H9 (cell line): Measurements from ENCODE around the gene RUNX2. TPM values are rescaled to one million over a fixed set of nuclear protein-coding genes. Genes with fewer than 3 reads are reported as not detected.

Experiments
- DNase-seq: peaks from one replicate; pipeline ENCODE4 v3.0.0-alpha.2; 2017
- H2AFZ ChIP-seq: one replicate; pipeline ENCODE4 v1.6.1; 2013; ENCODE audit warnings: mild to moderate bottlenecking, low read length, control low read depth, moderate library complexity
- H2AK5ac ChIP-seq: 2 replicates; pipeline ENCODE4 v1.6.1; 2013; ENCODE audit warnings: low read length, control low read depth, mixed read lengths; ENCODE audit not compliant: insufficient read length
- H2BK120ac ChIP-seq: one replicate; pipeline ENCODE4 v1.6.1; 2013; ENCODE audit warnings: low read depth, mild to moderate bottlenecking, low read length, control low read depth, inconsistent platforms; ENCODE audit not compliant: poor library complexity, severe bottlenecking
- H2BK12ac ChIP-seq: 2 replicates; pipeline ENCODE4 v1.6.1; 2013; ENCODE audit warnings: low read length, control low read depth, mixed read lengths, low read depth; ENCODE audit not compliant: insufficient read length
- H2BK15ac ChIP-seq: 2 replicates; pipeline ENCODE4 v1.6.1; 2013; ENCODE audit warnings: low read depth, low read length, control low read depth
- H2BK20ac ChIP-seq: one replicate; pipeline ENCODE4 v1.6.1; 2013; ENCODE audit warnings: low read depth, mild to moderate bottlenecking, low read length, control low read depth, inconsistent platforms; ENCODE audit not compliant: poor library complexity, severe bottlenecking
- H2BK5ac ChIP-seq: 2 replicates; pipeline ENCODE4 v1.6.1; 2013; ENCODE audit warnings: low read length, control low read depth, mixed read lengths; ENCODE audit not compliant: insufficient read length
- H3K14ac ChIP-seq: 2 replicates; pipeline ENCODE4 v1.6.1; 2013; ENCODE audit warnings: low read length, control low read depth; ENCODE audit not compliant: insufficient read depth
- H3K18ac ChIP-seq: 2 replicates; pipeline ENCODE4 v1.6.1; 2013; ENCODE audit warnings: low read depth, mild to moderate bottlenecking, mixed read lengths, low read length, control low read depth; ENCODE audit not compliant: insufficient read length
- H3K23ac ChIP-seq: 2 replicates; pipeline ENCODE4 v1.6.1; 2013; ENCODE audit warnings: low read length, control low read depth, mixed read lengths, low read depth; ENCODE audit not compliant: insufficient read length
- H3K23me2 ChIP-seq: 2 replicates; pipeline ENCODE4 v1.6.1; 2013; ENCODE audit warnings: low read depth, mild to moderate bottlenecking, mixed read lengths, low read length, control low read depth; ENCODE audit not compliant: insufficient read length, poor library complexity, severe bottlenecking
- H3K27ac ChIP-seq: 2 replicates; pipeline ENCODE4 v1.5.1; 2013; ENCODE audit warnings: low read length, control low read depth, mixed read lengths, low read depth; ENCODE audit not compliant: insufficient read length
- H3K27me3 ChIP-seq: 2 replicates; pipeline ENCODE4 v1.6.1; 2013; ENCODE audit warnings: low read length, control low read depth, inconsistent platforms; ENCODE audit not compliant: insufficient read depth
- H3K4ac ChIP-seq: 2 replicates; pipeline ENCODE4 v1.6.1; 2013; ENCODE audit warnings: low read depth, mild to moderate bottlenecking, control low read depth, inconsistent platforms, low read length, moderate library complexity
- H3K4me1 ChIP-seq: 2 replicates; pipeline ENCODE4 v1.6.1; 2013; ENCODE audit warnings: low read length, control low read depth, inconsistent platforms; ENCODE audit not compliant: insufficient read depth
- H3K4me2 ChIP-seq: 2 replicates; pipeline ENCODE4 v1.6.1; 2013; ENCODE audit warnings: low read length, control low read depth, mixed read lengths; ENCODE audit not compliant: insufficient read length, insufficient read depth
- H3K56ac ChIP-seq: 2 replicates; pipeline ENCODE4 v1.6.1; 2013; ENCODE audit warnings: low read depth, mild to moderate bottlenecking, mixed read lengths, low read length, control low read depth; ENCODE audit not compliant: insufficient read length
- H3K79me1 ChIP-seq: 2 replicates; pipeline ENCODE4 v1.6.1; 2013; ENCODE audit warnings: low read depth, mild to moderate bottlenecking, moderate library complexity, low read length, control low read depth, inconsistent platforms; ENCODE audit not compliant: insufficient read depth, poor library complexity, severe bottlenecking
- H3K79me2 ChIP-seq: 2 replicates; pipeline ENCODE4 v1.6.1; 2013; ENCODE audit warnings: low read length, control low read depth, inconsistent platforms; ENCODE audit not compliant: insufficient read depth
- H3K9ac ChIP-seq: 2 replicates; pipeline ENCODE4 v1.6.1; 2013; ENCODE audit warnings: low read length, control low read depth, mixed read lengths; ENCODE audit not compliant: insufficient read length; ENCODE audit errors: extremely low read depth
- H3K9me3 ChIP-seq: one replicate; pipeline ENCODE4 v1.6.1; 2013; ENCODE audit warnings: low read depth, low read length, inconsistent platforms; ENCODE audit not compliant: control insufficient read depth
- H3T11ph ChIP-seq: one replicate; pipeline ENCODE4 v1.6.1; 2013; ENCODE audit warnings: mild to moderate bottlenecking, low read length, control low read depth, inconsistent platforms
- H4K20me1 ChIP-seq: one replicate; pipeline ENCODE4 v1.6.1; 2013; ENCODE audit not compliant: control insufficient read depth, insufficient read length, insufficient read depth
- H4K5ac ChIP-seq: 2 replicates; pipeline ENCODE4 v1.6.1; 2013; ENCODE audit warnings: low read depth, mild to moderate bottlenecking, mixed read lengths, low read length, control low read depth; ENCODE audit not compliant: insufficient read length
- H4K8ac ChIP-seq: replicated peaks from 2 replicates; pipeline ENCODE4 v1.6.1; 2013; ENCODE audit warnings: low read length, control low read depth, mixed read lengths, low read depth; ENCODE audit not compliant: insufficient read length
- H4K91ac ChIP-seq: 2 replicates; pipeline ENCODE4 v1.6.1; 2013; ENCODE audit warnings: low read depth, mild to moderate bottlenecking, moderate library complexity, mixed read lengths, low read length, control low read depth; ENCODE audit not compliant: insufficient read length
- H3K27ac Mint-ChIP-seq, 3 experiments: 2 replicates in 2 of 3; 3 replicates in 1 of 3; pipeline ENCODE4 v1.8.0; 2020 to 2021; ENCODE audit warnings: mixed read lengths in 3 of 3, mild to moderate bottlenecking in 1 of 3, moderate library complexity in 1 of 3
- H3K27me3 Mint-ChIP-seq: 2 replicates; pipeline ENCODE4 v1.8.0; 2021; ENCODE audit warnings: low read depth, mild to moderate bottlenecking, moderate library complexity, mixed read lengths
- H3K36me3 Mint-ChIP-seq, 3 experiments: 2 replicates in 2 of 3; 3 replicates in 1 of 3; pipeline ENCODE4 v1.8.0; 2020 to 2021; ENCODE audit warnings: low read depth in 3 of 3, mixed read lengths in 3 of 3; ENCODE audit not compliant: insufficient read depth in 1 of 3
- H3K4me1 Mint-ChIP-seq, 2 experiments: 2 replicates each; pipeline ENCODE4 v1.8.0; 2020; ENCODE audit warnings: mixed read lengths in 2 of 2
- H3K4me3 Mint-ChIP-seq, 2 experiments: 2 replicates in 1 of 2; 3 replicates in 1 of 2; pipeline ENCODE4 v1.8.0; 2020 to 2021; ENCODE audit warnings: mild to moderate bottlenecking in 2 of 2, mixed read lengths in 2 of 2, moderate library complexity in 1 of 2
- H3K9me3 Mint-ChIP-seq, 2 experiments: 2 replicates in 1 of 2; 3 replicates in 1 of 2; pipeline ENCODE4 v1.8.0; 2020; ENCODE audit warnings: mild to moderate bottlenecking in 2 of 2, mixed read lengths in 2 of 2, moderate library complexity in 1 of 2
- WGBS: extraction: QIAGEN DNeasy Blood & Tissue Kit; methylation state at CpG from one replicate; pipeline ENCODE4 v1.1.7; 2013; ENCODE audit warnings: missing lambda C conversion rate, low lambda C conversion rate, mixed read lengths; ENCODE audit not compliant: insufficient read length; ENCODE audit errors: extremely low coverage; 5-methylcytosine and 5-hydroxymethylcytosine counted together
- total RNA-seq: library from RNA; stranded (reverse); gene quantifications from 2 replicates; pipeline ENCODE4 v1.2.1, GENCODE V29; 2021
- TF ChIP-seq, protein P1 (sequence below): fragments of 200-600 bp; sonication (generic); conservative IDR thresholded peaks from 3 replicates; pipeline ENCODE4 v1.8.0; 2021; ENCODE audit warnings: antibody characterized with exemption, mild to moderate bottlenecking

Gene RUNX2
- total RNA-seq, 1 experiment from 2014 or later, result 0.15 TPM

DNA sequence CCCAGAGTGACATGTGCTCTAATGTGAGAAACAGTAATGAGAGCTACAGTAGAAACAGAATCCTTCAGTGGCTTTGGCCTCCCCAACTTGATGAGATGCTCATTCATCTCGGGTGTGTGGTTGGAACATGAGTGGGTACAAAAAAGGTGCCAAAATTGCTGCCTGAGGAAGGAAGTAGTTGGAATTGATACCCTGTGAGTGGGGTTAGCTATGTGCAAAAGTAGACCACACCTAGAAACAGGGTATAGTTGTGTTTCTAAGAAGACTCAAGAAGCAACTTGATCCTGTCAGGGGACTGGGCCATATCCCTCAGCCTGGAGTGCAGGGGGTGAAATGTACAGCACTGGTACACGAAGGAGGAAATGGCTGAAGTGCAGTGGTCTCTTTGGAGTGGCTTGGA is 256.0 kb downstream of the RUNX2 start:
- Histone ChIP-seq H3K9ac (no peak overlapping the region), H3K14ac (no peak overlapping the region), H3K23ac (no peak overlapping the region), H3K4me1 (no peaks in the 10 kb centered on the region), H2BK15ac (no peak overlapping the region), H3K27me3 (no peaks in the 10 kb centered on the region), H4K8ac (no peak overlapping the region), H2BK120ac (no peak overlapping the region), H3K4ac (no peak overlapping the region), H2BK12ac (no peak overlapping the region), H2AFZ (no peak overlapping the region), H3T11ph (no peak overlapping the region), H2AK5ac (no peak overlapping the region), H4K20me1 (no peaks in the 10 kb centered on the region), H3K23me2 (no peaks in the 10 kb centered on the region), H3K27ac (no peak overlapping the region), H3K18ac (no peak overlapping the region), H3K79me2 (no peaks in the 10 kb centered on the region), H3K79me1 (no peaks in the 10 kb centered on the region), H2BK5ac (no peak overlapping the region), H2BK20ac (no peak overlapping the region), H3K9me3 (no peaks in the 10 kb centered on the region), H3K4me2 (no peak overlapping the region), H3K56ac (no peak overlapping the region), H4K5ac (no peak overlapping the region), H4K91ac (no peak overlapping the region)
- DNase-seq, result no peak
- no CpG with 5 or more reads among the region's 2 CpGs for WGBS
- H3K4me3 Mint-ChIP-seq, result no peak overlapping the region
- H3K27me3 Mint-ChIP-seq, result peaks cover 1% of the 10 kb centered on the region
- H3K36me3 Mint-ChIP-seq, result peaks cover 0 to 12% (median 0%) of the 10 kb centered on the region in 3 experiments; a peak in 3 of 7 replicates
- TF ChIP-seq, protein P1, sequence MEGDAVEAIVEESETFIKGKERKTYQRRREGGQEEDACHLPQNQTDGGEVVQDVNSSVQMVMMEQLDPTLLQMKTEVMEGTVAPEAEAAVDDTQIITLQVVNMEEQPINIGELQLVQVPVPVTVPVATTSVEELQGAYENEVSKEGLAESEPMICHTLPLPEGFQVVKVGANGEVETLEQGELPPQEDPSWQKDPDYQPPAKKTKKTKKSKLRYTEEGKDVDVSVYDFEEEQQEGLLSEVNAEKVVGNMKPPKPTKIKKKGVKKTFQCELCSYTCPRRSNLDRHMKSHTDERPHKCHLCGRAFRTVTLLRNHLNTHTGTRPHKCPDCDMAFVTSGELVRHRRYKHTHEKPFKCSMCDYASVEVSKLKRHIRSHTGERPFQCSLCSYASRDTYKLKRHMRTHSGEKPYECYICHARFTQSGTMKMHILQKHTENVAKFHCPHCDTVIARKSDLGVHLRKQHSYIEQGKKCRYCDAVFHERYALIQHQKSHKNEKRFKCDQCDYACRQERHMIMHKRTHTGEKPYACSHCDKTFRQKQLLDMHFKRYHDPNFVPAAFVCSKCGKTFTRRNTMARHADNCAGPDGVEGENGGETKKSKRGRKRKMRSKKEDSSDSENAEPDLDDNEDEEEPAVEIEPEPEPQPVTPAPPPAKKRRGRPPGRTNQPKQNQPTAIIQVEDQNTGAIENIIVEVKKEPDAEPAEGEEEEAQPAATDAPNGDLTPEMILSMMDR, result no peak
- no peak overlapping the region for H3K27ac Mint-ChIP-seq
- peaks cover 7 to 9% of the 10 kb centered on the region in 2 experiments; a peak in 3 of 5 replicates for H3K9me3 Mint-ChIP-seq
- H3K4me1 Mint-ChIP-seq, result no peaks in the 10 kb centered on the region
